Measurements from ENCODE around the gene MTG1. TPM values are rescaled to one million over a fixed set of nuclear protein-coding genes. Genes with fewer than 3 reads are reported as not detected.
"Not testable (repeated sequence)": the region's sequence is repeated elsewhere in the genome, so short reads cannot be mapped to it uniquely, and the experiment has no call there.

MTG1 gene
- total RNA-seq, 1 donor from 2014 or later, result 37.1 TPM

GRCh38 chr10:133399123-133399601, 5.2 kb downstream of the MTG1 start:
- DNase-seq (ENCODE audit: low read depth in 2 of 2), result no peak

GRCh38 chr10:133400624-133401424, 6.9 kb downstream of the MTG1 start:
- DNase-seq (ENCODE audit: low read depth in 2 of 2), result no peak

DNA sequence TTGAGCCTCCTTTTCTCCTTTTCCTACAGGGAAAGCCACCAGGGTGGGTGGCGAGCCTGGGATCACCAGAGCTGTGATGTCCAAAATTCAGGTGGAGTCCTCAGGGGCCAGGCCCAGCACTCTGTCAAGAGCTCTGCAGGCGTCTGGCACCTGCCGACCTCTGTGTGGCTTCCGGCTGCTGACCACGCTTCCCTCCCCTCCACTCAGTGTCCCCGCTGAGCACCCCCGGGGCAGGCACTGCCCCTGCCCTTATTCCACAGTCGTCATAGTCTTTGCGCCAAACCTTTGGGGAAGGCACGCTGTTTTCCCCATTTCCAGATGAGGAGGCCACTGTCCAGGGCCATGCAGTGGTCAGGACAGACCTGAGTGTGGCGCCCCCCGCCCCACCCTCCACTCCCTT, 7.5 kb downstream of the MTG1 start:
- no peak for DNase-seq (ENCODE audit: low read depth in 2 of 2)

- no peak for DNase-seq (ENCODE audit: low read depth in 2 of 2)
These were observed 8.2 kb downstream of the MTG1 start for GRCh38 chr10:133401981-133402725.

GRCh38 chr10:133403359-133403758, 9.4 kb downstream of the MTG1 start:
- no peak for DNase-seq (ENCODE audit: low read depth in 2 of 2)

GRCh38 chr10:133403784-133404183, 9.8 kb downstream of the MTG1 start:
- DNase-seq (ENCODE audit: low read depth in 2 of 2), result no peak

DNA sequence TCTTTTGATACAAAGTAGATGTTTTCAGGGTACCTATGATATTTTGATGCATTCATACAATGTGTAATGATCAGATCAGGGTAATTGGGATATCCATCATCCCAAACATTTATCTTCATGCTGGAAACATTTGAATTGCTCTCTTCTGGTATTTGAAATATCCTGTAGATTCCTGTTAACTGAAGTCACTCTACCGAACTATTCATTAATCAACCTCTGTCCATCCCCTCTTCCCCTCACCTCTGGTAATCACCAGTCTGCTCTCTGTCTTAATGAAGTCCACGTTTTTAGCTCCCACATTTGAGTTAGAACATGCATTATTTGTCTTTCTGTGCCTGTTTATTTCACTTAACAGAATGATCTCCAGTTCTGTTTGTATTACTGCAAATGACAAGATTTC, 11.3 kb downstream of the MTG1 start:
- no peak for DNase-seq (ENCODE audit: low read depth in 2 of 2)

DNA sequence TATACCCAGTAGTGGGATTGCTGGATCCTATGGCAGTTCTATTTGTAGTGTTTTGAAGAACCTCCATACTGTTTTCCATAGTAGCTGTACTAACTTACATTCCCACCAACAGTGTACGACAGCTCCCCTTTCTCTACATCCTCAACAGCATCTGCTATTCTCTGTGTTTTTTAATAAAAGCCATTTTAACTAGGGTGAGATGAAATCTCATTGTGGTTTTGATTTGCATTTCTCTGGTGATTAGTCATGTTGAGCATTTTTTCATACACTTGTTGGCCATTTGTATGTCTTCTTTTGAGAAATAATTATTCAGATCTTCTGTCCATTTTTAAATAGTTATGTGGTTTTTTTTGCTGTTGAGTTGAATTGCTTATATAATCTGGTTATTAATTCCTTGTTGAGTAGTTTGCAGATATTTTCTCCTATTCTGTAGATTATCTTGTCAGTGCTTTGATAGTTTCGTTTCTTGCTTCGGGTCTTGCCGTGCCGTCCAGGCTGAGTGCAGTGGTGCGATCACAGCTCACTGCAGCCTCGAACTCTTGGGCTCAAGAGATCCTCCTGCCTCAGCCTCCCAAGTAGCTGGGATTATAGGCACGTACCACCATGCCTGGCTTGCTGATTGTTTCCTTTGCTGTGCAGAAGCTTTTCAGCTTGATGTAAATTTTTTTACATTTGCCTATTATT, 12.0 kb downstream of the MTG1 start:
- no peak for DNase-seq (ENCODE audit: low read depth in 2 of 2)

DNA sequence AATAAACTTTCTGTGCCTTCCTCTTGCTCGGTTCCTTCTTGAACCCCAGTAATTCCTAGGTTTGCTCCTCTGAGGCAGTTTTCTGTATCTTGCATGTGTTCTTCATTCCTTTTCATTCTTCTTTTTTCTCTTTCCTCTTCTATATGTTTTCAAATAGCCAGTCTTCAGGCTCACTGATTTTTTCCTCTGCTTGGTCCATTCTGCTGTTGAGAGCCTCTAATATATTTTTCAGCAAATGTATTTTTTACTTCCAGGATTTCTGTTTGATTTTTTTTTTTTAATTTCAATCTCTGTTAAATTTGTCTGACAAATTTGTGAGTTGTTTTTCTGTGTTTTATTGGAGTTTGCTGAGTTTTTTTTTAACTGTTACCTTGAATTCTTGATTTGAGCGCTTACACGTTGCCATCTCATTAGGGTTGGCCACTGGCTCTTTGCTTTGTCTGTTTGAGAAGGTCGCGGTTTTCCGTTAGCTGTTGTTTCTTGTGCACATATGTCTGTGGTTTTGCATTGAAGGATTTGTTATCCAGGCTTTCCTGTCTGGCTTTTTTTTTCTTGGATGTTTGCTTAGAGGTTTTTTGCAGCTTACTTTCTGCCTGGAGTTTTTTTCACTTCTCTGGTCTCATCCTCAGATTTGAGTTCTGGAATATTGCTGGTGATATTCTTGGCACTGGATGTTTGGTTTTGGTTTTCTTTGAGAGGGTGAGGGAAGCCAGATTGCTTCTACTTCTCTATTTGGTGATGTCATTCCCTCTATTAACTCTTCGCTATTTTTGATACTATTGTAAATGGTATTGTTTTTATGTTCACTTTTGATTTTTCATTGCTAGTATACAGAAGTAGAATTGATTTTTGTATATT, 17.8 kb downstream of the MTG1 start:
- DNase-seq (ENCODE audit: low read depth in 2 of 2), result no peak

DNA sequence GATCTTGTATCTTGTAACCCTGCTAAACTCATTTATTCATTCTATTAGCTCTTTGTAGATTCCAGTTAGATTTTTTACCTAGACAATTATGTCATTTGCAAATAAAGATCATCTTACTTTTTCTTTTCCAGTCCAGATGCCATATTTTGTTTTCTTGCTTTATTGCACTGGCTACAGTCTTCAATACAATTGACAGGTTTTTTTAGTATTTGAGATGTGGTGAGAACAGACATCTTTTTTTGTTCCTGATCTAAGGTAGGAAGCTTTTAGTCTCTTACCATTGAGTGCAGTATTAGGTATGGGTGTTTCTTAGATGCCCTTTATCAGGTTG, 18.4 kb downstream of the MTG1 start:
- DNase-seq (ENCODE audit: low read depth in 2 of 2), result no peak

DNA sequence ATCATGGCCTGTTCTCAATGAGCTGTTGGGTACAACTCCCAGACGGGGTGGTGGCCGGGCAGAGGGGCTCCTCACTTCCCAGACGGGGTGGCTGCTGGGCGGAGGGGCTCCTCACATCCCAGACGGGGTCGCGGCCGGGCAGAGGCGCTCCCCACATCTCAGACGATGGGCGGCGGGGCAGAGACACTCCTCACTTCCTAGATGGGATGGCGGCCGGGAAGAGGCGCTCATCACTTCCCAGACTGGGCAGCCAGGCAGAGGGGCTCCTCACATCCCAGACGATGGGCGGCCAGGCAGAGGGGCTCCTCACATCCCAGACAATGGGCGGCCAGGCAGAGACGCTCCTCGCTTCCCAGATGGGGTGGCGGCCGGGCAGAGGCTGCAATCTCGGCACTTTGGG, 20.4 kb downstream of the MTG1 start:
- DNase-seq (ENCODE audit: low read depth in 2 of 2), result not testable (repeated sequence)

- no peak for DNase-seq (ENCODE audit: low read depth in 2 of 2)
These were observed 21.8 kb downstream of the MTG1 start for GRCh38 chr10:133415752-133416151.

DNA sequence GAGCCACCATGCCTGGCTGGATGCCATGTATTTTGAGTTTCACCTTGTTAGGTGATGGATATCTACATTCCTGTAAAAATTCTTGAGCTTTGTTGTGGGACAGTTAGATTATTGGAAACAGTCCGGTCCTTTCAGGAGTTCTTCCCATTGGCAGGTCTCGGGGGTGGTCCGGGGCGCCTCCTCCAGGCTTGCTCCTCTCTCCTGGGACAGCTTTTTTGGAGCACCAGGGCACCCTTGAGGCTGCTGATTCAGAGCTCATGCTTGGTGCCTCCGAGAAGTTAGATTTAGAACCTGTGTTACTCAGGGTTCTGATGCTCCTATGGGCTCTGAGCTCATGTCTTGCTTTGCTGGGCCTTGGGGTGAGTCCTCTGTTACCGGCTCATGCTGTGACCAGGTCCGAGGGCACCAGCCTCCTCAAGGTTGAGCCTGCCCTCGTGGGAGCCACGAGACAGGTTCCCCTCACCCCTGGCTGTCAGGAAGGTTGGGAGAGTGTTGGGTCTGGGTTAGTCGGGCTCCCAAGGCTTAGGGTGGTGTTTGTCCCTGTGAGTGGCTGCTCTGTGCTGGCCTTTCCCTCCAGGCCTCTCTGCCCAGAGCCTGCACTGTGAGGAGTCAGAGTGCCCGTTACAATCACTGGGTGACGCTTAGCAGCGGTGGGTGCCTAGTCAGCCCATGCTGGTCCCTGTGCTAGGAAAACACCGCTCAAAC, 24.5 kb downstream of the MTG1 start:
- no peak for DNase-seq (ENCODE audit: low read depth in 2 of 2)

DNA sequence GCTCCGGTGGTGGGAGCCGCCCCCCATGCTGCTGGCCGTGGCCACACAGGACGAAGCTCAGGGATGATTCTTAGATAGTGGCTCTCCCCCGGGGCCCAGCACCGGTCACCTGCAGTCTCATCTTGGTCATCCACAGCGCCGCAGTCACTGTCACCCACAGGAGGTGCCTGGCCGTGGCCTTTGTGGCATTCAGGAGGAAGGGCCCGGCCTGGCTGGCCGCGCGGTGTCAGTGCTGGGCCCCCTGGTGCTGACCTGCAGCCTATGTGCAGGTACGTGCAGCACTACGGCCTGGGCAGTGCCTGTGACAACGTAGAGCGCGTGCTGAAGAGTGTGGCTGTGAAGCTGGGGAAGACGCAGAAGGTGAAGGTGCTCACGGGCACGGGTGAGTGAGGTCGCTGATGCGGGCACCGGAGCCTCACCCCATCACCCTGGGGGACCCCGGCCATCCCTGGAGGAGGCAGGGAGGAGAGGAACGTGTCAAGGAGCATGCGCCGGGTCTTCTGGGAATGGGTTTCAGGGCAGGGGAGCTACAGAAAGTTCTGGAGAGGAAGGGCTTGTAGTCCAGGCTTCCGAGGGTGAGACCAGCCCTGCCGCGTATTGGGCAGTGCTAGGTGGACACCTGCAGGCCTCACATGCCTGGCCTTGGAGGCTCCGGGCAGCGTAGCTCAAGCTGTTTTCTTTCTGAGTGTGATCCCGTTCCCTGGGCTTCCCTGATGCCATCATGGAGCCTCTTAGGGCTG, 25.4 kb downstream of the MTG1 start:
- no peak for DNase-seq (ENCODE audit: low read depth in 2 of 2)

DNA sequence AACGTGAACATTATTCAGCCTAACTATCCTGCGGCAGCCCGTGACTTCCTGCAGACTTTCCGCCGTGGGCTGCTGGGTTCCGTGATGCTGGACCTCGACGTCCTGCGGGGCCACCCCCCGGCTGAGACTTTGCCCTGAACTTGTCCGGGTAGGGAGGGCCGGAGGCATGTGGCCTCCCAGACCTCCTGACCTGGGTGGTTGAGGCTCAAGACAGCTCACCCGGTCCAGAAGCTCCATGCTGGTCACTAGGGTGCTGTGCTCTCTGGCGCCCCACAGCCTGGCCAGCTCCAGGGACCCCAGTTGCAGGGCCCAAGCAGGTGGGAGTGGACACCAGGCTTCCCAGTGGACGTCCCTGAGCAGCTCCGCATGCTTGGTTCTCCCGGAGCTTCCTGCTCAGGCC, 26.1 kb downstream of the MTG1 start:
- no peak for DNase-seq (ENCODE audit: low read depth in 2 of 2)

DNA sequence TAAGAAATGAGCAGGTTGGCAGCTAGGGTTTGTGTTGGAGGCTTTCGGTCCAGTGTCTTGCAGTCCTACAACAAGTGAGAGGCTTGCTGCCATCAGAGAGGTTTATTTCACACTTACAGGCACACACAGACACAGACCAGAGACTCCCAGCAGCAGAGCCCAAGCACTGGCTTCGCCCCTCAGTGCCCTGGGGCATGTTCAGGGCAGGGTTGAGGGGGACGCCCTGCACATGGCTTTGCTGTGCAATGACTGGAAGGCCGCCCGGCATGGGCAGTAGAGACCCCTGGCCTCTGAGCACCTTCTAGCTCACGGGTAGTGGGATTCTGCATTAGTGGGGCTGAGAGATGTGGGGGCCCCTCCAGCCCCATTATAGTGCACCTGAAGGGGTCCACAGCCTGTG, 26.6 kb downstream of the MTG1 start:
- DNase-seq (ENCODE audit: low read depth in 2 of 2), result no peak

- no peak for DNase-seq (ENCODE audit: low read depth in 2 of 2)
These were observed 27.6 kb downstream of the MTG1 start for GRCh38 chr10:133421336-133422222.

- DNase-seq (ENCODE audit: low read depth in 2 of 2), result no peak
These were observed 28.4 kb downstream of the MTG1 start for GRCh38 chr10:133422223-133422806.
